ENCODE results near the gene DLG2. TPM values are rescaled to one million over a fixed set of nuclear protein-coding genes. Genes with fewer than 3 reads are reported as not detected.

DLG2 gene
- total RNA-seq, 1 experiment from 2014 or later: 2.3 TPM

DNA sequence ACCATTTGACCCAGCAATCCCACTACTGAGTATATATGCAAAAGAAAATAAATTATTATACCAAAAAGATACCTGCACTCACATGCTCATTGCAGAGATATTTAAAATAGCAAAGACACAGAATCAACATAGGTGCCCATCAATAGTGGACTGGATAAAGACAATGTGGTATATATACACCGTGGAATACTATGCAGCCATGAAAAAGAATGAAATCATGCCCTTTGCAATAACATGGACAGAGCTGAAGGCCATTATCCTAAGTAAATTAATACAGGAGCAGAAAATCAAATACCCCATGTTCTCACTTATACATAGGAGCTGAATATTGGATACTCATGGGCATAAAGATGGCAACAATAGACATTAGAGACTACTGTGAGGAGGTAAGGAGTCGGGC is 68.7 kb downstream of the DLG2 start:
- DNase-seq (ENCODE audit: low read depth): no peak

- no peak for DNase-seq (ENCODE audit: low read depth)
Measured at GRCh38 chr11:85551881-85552280, 75.3 kb downstream of the DLG2 start.

- no peak for DNase-seq (ENCODE audit: low read depth)
Measured at GRCh38 chr11:85541683-85542082, 85.5 kb downstream of the DLG2 start.

DNA sequence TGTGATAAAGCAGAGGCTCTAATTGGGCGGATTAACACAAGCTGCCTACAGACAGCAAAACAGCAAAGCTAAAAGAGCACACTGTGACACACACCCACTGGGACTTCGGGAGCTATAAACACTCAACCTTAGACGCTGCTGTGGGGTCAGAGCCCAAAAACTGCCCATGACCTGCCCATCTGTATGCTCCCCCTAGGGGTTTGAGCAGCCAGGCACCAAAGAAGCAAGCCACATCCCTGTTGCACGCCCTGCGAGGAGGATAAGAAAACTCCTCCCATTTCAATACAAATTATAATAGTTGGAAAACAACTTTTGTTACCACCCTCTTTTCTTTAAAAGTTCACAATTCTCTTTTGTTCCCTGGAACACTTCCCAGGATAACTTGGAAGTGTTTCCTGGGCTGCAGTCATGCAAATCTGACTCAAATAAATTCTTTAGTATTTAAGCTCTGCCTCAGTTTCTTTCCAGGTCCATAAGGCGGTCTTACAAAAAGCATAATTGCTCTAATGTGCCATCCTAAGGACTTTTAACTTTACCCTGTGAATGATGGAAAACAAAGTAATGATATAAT is 86.4 kb downstream of the DLG2 start:
- DNase-seq (ENCODE audit: low read depth): no peak

GRCh38 chr11:85540181-85540580 is 87.0 kb downstream of the DLG2 start:
- no peak for DNase-seq (ENCODE audit: low read depth)

- no peak for DNase-seq (ENCODE audit: low read depth)
Measured at GRCh38 chr11:85539740-85540139, 87.4 kb downstream of the DLG2 start.

DNA sequence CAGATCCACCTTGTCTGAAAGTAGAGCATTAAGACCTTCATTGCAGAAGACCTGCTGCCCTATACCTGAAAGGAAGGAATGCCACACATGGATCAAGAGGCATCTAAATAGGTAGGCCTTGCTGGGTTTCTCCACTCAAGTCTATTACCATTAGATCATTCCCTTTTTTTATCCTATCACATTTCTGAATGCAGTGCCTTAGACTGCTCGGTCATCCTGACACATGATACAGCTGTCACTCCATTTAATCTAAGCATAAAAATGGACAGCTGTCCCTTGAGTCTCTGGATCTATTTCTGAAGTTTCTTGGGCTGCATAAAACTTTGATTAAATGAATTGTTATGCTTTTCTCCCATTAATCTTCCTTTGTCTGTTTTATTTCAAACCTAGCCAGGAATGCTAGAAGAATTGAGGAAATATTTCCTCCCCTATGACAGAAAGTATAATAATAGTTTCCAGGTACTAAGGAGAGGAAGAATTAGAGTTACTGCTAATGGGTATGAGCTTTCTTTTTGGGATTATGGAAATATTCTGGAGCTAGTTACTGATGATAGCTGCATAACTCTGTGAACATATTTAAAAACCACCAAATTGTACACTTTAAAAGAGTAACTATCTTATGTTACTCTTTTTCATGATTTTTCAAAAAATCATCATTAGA is 88.0 kb downstream of the DLG2 start:
- DNase-seq (ENCODE audit: low read depth): no peak

DNA sequence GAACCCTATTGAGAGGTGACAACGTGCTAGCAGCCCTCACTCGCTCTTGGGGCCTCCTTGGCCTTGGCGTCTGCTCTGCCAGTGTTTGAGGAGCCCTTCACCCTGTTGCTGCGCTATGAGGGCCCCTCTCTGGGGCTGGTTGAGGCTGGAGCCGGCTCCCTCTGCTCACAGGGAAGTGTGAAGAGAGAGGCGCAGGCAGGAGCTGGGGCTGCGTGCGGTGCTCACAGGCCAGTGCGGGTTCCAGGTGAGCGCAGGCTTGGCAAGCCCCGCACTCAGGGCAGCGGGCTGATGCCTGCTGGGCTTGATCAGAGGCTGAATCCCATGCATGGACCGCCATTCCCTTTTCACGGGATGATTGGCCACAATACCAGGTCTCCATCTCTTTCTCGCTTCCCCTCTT is 90.7 kb downstream of the DLG2 start:
- DNase-seq (ENCODE audit: low read depth): no peak

GRCh38 chr11:85534806-85535205 is 92.3 kb downstream of the DLG2 start:
- no peak for DNase-seq (ENCODE audit: low read depth)

DNA sequence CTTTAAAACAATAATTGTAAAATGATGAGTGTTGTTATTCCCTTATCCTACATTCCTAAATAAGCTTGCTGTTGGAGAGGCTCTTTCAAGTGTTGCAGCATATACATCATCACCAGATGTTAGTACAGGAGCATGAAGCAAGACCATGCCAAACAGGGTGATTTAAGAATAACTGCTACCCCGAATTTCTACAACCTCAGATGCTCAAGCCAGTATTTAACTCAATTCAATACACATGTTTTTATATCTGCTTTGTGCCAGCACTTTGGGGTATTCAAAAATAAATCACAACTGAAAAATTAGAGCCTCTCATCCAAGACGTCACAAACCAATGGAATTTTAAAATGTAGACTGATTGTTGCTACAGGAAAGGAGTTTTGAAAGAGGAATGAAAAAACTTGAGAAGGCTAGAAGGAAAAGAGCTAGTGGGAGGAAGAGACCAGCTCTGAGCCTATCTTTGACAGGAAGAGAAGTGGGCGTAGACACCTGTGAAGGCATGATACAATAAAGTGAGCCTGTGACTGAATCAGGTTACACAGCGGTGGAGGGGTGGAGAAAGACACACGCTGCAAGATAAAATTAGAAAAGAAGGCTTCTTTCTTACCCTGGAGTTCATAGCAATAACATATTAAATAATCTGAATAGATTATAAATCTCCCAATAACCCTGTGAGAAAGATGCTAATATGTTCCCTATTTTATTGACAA is 95.8 kb downstream of the DLG2 start:
- DNase-seq (ENCODE audit: low read depth): no peak

DNA sequence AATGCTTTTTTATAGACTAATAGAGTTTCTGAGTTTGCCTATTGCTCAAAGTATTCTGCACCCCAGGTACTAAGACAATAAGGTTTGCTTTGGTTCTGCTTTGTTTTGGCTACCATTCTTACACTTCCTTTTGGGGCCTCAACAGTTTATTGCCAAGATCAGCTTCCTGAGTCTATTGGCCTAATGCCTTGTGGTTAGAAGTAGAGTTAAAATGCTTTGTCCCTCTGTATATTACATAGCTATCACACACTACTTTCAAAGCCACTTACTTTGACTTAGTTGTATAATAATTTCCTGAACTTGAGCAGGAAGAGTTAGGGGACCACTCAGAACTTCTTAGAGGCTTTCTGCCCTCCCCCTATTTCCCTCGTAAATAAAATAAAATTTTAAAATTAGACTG is 96.5 kb downstream of the DLG2 start:
- no peak for DNase-seq (ENCODE audit: low read depth)

DNA sequence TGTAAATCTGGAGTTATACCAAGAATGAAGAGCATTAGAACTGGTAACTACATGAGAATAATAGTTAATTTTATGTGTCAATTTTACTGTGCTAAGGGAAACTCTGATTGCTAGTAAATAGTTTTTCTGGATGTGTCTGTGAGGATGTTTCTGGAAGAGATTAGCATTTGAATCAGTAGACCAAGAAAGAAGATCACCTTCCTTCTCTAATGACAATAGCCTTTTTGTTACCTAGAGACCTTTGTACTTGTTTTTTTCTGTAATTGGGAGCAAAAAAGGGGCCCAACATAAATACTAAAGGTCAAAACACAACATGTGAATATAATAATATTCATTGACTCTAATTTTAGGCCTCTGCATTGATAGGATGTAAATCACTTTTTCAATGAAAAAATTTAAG is 100.6 kb downstream of the DLG2 start:
- DNase-seq (ENCODE audit: low read depth): no peak

GRCh38 chr11:85525686-85526085 is 101.5 kb downstream of the DLG2 start:
- no peak for DNase-seq (ENCODE audit: low read depth)

DNA sequence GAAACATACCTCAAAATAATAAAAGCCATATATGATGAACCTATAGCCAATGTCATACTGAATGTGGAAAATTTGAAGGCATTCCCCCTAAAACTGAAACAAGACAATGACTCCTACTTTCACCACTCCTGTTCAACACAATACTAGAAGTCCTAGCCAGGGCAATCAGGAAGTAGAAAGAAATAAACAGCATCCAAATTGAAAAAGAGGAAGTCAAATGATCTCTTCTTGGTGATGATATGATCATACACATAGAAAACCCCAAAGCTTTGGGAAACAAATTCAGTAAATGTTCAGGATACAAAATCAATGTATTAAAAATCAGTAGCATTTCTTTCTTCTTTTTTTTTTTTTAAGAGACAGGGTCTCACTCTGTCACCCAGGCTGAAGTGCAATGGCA is 109.9 kb downstream of the DLG2 start:
- DNase-seq (ENCODE audit: low read depth): no peak

- DNase-seq (ENCODE audit: low read depth): no peak
Measured at GRCh38 chr11:85495918-85496317, 131.2 kb downstream of the DLG2 start.

DNA sequence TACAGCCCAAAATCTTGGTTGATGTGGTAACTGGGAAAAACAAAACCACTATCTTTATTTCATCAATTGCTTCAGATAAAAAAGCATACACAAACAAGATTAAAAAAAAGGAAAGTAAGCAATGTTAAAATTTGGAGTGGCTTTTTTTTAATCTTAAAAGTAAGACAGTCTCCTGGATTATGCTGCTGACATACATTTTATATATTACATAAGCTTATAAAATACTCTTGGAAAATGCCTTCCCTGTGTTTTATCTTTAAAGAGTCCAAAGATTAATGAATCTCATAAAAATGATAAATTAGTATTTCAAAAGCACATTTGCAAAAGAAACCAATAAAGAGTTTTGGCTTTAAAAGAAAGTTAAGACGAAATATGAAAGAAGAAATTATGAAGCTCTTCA is 132.7 kb downstream of the DLG2 start:
- DNase-seq (ENCODE audit: low read depth): no peak

GRCh38 chr11:85485902-85486301 is 141.2 kb downstream of the DLG2 start:
- DNase-seq (ENCODE audit: low read depth): no peak

- no peak for DNase-seq (ENCODE audit: low read depth)
Measured at GRCh38 chr11:85483861-85484260, 143.3 kb downstream of the DLG2 start.

DNA sequence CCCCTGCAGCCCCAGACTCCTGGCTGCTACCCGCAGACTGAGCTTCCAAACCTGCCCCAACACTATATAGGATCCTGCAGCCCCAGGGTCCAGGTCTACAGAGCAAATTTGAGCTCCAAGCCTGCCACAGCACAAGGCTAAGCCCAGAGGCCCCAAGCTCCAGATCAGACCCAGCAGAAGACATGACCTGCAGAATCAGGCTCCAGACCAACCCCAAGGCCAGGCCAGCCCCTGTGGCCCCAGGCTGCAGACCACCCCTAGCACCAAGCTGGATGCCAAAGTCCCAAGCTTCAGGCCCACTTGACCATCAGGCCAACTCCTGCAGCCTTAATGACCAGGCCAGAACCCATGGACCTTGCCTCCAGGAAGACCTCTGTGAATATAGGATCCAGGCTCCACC is 145.3 kb downstream of the DLG2 start:
- DNase-seq (ENCODE audit: low read depth): no peak

- no peak for DNase-seq (ENCODE audit: low read depth)
Measured at GRCh38 chr11:85475660-85476517, 151.3 kb downstream of the DLG2 start.

- no peak for DNase-seq (ENCODE audit: low read depth)
Measured at GRCh38 chr11:85472953-85473352, 154.2 kb downstream of the DLG2 start.

DNA sequence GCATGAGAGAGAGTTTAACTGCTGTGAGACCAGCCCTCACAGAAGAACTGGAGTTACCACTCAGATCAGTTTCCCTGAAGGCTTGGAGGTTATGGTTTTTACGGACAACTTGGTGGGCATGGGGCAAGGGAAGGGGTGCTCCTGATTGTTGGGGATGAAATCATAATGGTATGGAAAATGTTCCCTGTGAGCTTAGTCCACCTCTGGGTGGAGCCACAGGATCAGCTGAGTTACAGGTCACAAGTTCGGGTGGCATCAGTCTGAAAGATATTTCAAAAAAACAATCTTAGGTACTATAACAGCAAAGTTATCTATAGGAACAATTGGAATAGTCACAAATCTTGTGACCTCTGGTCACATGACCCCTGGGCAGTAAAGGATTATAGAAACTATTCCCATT is 162.9 kb downstream of the DLG2 start:
- DNase-seq (ENCODE audit: low read depth): no peak
